ENCODE results near the gene SSC5D.

The SSC5D gene

DNA sequence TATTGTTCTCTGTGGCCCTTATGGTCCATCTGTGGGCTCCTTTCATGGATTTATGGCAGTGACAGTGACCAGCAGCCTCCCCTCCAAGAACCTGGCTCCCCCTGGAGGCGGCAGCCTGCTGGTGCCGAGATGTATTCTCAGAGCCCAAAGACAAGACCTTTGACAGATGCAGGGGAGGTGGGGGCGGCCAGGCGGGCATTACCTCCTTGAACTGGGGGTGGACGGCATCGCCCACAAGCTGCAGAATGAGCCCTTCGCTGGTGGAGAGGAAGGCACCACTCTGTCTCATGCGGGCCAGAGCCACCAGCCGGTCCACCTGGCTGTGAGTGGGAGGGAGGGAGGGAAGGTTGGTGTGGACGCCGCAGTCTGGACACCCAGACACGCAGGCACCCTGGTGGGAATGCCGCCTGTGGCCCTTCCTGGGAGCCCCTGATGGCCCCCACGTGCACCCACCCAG is 33.4 kb upstream of the SSC5D start:
- peak; percentile 57 for DNase-seq (ENCODE audit: insufficient read length, low spot score)
- peak; percentile 48 for FAIRE-seq

DNA sequence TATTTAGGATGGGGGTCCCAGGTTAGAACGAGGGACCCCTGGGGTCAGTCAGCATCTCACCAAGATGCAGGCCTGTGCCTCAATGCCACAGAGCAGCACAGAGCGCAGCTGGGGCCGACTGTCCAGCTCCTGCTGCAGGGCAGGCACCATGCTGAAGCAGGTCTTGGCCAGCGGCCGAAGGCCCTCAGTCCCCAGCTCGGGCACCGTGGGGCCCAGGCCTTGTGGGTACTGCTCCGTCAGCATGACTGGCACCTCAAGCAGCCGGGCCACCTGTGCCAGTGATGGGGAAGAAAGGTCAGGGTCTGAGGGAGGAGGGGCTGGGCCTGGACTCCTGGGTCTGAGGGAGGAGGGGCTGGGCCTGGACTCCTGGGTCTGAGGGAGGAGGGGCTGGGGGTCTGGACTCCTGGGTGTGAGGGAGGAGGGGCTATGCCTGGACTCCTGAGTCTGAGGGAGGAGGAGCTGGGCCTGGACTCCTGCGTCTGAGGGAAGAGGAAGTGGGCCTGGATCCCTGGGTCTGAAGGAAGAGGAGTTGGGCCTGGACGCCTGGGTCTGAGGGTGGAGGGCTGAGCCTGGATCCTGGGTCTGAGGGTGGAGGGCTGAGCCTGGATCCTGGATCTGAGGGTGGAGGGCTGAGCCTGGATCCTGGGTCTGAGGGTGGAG is 32.5 kb upstream of the SSC5D start:
- FAIRE-seq = no peak

DNA sequence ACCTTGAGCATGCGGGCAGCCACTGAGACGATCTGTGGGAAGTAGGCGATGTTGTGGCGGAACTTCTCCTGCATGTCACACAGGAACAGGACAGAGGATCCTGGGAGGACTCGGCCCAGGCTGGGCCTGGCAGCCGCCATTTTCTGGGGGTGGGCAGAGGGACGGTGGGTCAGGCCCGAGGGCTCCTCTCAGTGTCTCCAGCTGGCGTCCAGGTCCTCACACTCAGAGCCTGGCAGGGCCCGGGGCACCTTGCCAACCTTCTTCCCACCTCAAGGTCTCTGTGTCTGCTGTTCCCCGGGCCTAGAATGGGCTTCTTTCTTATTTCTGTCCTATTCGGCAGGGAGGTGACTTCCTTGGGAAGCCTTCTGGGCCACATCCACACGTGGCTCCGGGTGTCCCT is 31.9 kb upstream of the SSC5D start:
- DNase-seq (ENCODE audit: insufficient read length, low spot score) (no peak), FAIRE-seq (no peak)

More for the DNA sequence above, 32.5 kb upstream of the SSC5D start:
- no peak for DNase-seq (ENCODE audit: insufficient read length, low spot score)

DNA sequence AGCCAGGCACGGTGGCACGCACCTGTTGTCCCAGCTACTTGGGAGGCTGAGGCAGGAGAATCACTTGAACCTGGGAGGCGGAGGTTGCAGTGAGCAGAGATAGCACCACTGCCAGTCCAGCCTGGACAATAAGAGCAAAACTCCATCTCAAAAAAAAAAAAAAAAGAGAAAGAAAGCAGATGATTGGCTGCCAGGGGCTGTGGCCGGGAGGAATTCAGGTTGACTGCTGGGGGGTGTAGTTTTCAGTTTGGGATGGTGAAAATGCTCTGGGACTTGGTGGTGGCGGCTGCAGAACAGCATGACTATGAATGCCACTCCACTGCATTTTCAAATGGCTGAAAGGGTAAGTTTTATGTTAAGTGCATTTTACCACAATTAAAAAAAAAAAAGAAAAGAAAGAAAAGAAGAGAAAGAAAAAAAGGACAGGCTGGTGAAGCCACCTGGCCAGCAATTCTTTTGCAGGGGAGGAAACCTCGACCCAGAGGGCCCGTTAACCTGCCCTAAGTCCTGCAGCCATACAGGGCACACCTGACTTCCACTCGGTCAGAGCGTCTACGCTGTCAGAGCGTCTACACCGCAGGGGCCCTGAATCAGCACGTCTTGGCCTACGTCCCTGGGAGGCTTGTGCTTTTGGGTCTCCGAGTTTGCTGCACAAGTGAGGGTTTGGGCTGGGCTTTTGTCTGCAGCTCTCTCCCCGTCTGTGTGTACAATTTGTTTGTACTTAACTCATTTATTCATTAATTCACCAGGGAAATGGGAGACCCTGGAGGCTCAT is 30.4 kb upstream of the SSC5D start:
- FAIRE-seq = no peak

DNA sequence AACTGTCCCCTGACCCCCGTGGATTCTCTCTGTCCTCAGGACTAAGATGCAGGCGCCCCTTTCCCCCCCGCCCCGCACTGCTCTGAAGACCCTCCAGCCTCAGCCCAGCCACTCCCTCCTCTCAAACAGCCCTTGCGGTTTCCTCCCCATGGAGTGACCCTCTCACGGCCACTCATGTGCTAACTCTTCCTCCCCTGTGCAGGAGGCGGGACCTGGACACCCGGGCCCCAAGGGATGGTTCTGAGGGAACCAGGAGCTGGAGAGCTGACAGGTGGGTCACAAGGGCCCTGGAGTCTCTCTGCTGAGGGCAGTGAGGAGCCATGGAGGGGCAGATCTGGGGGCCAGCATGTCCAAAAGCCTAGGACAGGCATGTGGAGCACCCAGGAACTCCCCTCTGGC is 28.7 kb upstream of the SSC5D start:
- DNase-seq (ENCODE audit: insufficient read length, low spot score) (no peak), FAIRE-seq (no peak)

More for the DNA sequence above, 30.4 kb upstream of the SSC5D start:
- DNase-seq (ENCODE audit: insufficient read length, low spot score) = no peak

DNA sequence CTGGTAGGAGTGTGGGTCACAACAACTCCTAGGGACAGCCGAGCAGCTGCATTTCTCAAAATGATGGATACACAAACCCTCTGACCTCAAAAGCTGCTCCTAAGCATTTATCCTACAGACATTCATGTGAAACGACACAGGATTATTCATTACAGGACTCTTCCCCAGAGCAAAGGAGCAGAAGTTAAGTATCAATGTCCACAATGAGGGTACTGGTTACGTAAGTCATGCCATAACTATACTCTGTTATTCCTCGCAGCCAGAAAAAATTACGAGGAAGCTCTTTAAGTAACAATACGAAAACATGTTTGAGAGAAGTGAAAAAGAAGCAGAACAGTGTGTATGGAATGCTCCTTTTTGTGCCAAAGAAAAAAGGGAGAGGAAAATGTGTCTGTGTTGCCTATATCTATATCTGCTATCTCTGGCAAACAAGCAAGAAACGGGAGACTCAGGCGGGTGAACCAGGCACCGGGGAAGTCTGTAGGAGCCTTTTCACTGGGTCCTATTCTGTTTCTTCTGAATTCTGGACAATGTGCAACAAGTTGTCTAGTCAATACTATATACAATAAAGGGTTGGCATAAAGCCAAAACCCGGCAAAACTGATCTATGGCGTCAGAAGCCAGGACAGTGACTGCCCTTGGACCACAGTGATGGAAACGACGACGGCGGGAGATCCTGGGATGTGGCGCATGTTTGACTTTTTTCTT is 28.1 kb upstream of the SSC5D start:
- no peak for DNase-seq (ENCODE audit: insufficient read length, low spot score)
- no peak for FAIRE-seq

DNA sequence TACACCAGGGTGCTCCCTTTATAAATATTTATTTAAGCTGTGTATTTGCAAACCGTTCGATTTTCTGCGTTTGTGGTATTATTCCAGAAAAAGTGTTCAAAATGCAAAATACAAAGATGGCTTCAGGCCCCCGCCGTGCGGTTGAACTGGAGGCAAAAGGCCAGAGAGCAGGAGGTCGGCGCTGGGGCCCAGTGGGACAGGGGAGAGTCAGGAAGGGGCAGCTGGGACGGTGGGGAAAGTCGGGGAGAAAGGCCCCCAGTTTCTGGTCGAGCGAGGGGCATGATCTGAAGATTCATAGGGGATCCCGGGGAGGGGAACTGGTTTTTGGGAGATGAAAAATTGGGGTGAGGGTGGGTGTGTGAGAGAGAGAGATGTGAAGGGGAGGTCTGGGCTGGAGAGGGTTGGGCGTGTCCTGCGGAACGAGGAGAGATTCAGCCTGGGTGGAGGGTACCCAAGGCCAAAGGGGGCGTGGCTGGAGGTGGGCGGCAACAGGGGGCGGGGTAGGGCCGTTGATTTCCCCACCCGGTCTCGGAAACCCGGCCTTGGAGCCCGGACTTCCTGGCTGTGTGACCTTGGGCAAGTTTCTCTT is 27.5 kb upstream of the SSC5D start:
- FAIRE-seq (peak; percentile 75), DNase-seq (ENCODE audit: insufficient read length, low spot score) (peak; percentile 53)

DNA sequence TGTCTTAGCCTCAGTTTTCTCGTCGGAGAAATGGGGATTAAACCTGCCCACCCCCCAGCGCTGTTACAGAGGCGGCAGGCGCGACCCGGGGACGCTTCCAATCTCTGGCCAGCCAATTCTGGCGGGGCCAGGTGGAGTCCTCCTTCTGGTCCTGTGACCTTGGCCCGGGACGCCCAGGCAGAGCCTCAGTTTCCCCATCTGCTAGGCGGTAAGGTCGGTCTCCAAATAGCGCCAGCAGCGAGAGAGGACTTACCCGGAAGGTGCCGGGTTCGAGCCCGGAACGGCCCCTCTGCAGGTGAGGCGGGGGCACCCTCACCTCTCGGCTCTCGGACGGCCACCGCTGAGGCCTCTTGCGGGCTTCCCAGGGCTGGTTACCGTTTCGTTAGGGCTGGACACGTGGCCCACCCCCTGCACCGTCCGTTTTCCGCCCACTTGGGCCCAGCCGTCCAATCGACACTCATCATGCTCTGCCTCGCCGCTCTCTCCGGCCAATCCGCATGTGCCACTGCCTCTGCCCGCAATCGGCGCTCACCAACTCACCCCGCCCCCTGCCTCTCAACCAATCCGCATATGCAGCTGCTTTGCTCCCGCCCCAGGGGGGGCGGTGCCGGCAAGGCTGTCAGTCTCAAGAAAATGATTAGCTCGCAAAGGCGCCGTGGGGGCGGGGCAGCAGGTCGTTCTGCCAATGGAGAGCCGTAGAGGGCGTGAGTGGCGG is 26.8 kb upstream of the SSC5D start, which contains the start of gene ISOC2:
ISOC2 (minus strand) TSS at position 384 of the 715 bp plus-strand sequence. CDS start 5,156 bp downstream, outside the sequence.
- FAIRE-seq = peak; percentile 99
- DNase-seq (ENCODE audit: insufficient read length, low spot score) = peak; percentile 99

DNA sequence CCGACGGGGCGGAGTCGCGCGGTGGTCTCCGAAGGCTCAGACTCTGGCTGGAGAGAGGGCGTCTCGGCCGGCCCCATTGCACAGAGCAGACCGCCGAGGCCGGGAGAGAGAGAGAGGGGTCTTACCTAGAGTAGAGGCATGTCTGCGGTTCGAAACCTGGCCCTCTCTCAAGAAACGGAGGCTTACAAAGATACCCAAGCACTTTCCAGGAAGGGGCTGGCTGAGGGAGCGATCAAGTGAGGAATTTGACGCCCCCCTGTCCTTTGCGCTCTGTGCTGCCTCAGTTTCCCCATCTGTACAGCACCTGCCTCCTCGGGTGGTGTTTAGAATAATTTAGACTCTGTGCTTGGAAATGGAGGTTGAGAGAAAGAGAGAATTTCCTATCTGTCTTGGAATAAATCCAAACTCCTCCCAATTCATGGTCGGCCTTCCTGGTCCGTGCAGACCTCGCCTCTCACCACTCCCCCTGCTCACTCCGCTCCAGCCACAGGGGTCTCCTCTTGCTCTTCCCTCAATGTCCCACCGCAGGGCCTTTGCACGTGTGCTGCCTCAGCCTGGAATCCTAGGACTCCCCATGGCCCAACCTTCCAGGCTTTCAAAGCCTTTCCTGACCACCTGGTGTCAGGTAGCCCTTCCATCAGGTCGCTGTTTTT is 26.1 kb upstream of the SSC5D start:
- no peak for FAIRE-seq

DNA sequence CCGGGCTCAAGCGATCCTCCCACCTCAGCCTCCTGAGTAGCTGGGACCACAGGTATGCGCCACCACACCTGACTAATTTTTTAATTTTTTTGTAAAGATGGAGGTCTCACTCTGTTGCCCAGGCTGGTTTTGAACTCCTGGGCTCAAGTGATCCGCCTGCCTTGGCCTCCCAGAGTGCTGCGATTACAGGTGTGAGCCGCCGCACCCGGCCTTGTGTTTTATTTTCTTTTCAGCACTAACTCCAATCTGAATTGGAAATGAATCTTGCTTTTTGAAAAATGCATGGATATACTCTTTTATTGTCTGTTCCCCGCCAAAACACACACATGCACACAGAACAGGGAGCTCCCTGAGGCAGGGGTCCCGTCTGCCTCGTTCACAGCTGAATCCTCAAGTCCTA is 25.5 kb upstream of the SSC5D start:
- DNase-seq (ENCODE audit: insufficient read length, low spot score) = no peak
- FAIRE-seq = no peak

More for the DNA sequence above, 26.1 kb upstream of the SSC5D start:
- no peak for DNase-seq (ENCODE audit: insufficient read length, low spot score)

DNA sequence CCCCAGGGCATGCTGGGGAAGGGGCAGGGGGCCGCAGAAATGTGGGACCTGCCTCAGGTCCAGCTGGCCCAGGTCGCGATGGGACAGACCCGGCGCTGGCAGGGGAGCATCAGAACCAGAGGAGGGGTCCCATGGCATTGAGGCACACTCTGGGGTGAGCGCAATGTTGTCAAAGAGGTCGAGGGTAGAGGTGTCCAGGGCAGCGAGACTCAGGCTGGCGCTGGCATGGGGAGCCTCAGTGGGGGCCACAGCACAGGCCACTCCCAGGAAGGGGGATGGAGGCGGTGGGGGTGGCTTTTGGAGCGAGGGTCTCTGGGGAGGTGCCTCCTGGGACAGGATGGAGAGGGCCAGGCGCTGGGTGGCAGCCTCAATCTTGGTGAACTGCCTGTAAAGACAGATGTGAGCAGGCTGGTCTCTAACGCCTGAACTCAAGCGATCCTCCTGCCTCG is 24.6 kb upstream of the SSC5D start:
- no peak for FAIRE-seq
- DNase-seq (ENCODE audit: insufficient read length, low spot score) = no peak

DNA sequence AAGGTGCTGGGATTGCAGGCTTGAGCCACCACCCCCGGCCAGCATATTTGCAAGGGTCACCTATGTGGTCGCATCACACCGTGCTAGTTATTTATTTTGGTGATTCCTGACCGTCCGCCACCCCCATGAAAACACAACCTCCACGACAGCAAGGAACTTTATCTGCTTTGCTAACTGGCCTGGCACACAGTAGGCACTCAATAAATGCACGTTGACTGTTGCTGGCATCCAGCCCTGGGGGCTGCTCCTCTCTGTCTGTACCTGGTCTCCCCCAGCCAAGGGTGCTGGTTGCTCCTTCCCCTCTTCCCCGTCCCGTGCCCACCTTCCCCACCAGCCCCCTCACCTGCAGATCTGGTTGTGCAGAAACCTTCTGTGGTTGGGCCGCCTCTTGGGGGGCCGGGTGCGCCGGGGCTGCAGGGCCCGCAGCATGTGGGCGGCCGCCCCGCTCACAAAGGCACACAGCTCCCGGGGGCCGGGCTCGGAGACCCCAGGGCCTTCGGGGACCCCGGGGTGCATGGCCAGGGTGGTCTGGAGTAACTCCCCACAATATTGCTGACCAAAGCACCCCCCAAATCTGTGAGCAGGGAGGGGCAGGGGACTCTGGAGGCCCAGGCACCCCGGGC is 24.1 kb upstream of the SSC5D start:
- no peak for FAIRE-seq
- no peak for DNase-seq (ENCODE audit: insufficient read length, low spot score)

DNA sequence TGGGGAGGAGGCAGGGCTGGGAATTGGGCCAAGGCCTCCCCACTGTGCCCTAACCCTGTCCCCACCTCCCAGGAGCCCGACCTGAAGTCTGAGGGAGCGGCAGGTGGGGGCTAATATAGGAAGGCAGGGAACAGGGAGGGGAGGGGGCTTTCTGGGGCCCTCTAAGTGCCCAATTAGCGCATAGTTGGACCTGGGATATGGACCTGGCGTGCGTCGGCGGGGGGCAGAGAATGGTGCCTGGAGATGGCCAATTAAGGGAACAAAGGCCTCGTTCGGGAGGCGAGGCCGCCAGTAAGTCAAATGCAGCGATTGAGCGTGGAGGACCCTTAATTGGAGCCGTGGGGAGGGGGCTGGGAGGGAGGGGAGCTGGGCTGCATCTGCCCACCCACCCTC is 23.6 kb upstream of the SSC5D start, which contains the start of gene C19orf85:
C19orf85 (minus strand) TSS at position 90 of the 393 bp plus-strand sequence. CDS start 197 bp downstream, outside the sequence.
- no peak for DNase-seq (ENCODE audit: insufficient read length, low spot score)
- FAIRE-seq = no peak

DNA sequence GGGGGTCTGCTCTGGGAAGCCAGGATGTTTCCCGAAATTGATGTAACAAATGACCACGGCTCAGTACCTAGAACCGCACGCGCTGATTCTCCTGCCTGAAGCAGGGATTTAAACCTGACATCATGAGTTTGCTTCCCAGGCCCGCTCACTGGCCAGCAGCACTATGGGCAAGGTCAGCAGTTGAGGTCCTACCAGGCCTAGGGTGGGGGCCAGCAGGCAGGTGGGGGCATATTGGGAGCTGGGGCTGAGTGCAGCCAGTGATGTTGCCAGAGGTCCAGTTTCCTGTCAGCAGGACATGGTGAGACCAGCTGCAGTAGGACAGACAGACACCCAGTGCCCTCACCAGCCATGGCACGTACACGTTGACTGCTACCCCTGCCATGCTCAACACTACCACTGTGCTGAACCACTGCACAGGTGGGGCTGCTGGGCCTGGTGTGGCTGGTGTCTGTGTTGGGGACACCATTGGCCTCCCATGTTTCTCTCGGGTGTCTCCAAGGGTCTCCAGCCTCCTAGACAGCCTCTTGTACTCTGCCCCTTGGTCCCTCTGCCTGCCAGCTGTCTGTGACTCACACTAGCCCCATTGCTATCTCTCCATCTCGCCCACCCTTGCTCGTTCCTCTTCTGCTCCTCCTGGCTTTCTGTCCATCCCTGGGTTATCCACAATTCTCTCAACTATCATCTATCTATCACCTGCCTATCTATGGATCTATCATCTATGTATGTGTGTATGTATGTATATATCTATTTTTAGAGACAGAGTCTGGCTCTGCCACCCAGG is 22.6 kb upstream of the SSC5D start:
- FAIRE-seq (no peak), DNase-seq (ENCODE audit: insufficient read length, low spot score) (no peak)

DNA sequence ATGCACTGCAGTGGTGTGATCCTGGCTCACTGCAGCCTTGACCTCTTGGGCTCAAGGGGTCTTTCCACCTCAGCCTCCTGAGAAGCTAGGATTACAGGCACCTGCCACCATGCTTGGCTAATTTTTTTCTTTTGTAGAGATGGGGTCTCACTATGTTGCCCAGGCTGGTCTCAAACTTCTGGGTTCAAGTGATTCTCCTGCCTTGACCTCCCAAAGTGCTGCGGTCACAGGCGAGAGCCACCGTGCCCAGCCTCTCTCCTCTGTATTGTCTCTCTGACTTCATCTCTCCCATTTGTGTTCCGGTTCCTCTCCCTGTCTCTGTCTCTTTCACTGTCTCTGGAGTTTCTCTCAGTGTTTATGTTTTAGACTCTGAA is 22.0 kb upstream of the SSC5D start:
- DNase-seq (ENCODE audit: insufficient read length, low spot score) (no peak), FAIRE-seq (no peak)

DNA sequence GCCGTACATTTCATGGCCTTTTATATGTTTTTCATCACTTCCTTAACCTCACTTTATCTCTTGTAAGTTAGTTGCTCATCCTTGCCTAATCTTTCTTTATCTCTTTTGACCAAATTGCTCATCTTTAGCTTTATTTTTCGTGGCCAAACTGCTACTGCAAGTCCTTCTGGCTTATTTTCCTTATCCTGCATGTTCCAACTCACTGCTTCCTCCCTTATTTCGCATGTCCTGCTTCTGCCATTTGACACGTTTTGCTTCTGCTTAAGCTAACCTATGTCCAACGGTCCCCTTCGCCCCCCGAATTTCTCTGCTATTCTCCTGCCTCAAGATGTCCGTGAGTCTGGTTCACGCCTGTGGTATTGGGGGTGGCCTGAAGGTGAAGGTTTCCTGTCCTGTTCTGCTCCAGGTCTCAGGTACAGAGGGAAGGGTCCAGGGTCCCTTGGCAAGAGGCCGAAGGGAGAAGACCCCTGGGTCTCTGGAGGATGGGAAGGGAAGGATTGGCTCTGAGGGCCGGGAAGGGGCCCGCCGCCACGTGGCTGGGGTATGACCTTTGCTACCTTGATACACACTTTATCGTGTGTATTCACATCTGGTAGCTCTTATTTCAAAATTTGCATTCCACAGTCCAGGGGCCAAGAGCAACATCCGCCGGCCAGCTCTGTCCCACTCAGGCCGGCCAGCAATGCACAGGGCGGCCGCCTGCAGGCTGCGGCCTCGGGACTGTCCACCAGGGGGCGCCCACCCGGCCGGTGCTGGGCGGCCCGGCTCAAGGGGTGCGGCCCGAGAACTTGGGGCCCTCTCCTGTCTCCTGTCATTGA is 20.8 kb upstream of the SSC5D start:
- FAIRE-seq (peak; percentile 49), DNase-seq (ENCODE audit: insufficient read length, low spot score) (peak; percentile 68)

DNA sequence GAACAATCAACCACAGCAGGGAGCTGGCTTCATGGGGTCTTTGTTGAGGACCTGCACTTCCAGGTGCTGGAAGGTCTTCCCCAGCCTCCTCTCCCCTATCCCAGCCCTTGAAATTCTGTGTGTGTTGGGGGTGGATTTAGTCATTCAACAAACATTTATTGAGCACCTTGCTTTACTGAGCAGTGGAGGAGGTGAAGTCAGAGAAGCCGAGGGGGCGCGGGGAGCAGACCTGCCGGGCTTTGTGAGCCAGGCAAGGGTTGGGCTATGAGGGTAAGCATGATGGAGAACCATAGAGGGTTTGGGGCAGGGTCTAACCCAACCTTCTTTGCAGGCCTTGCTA is 20.2 kb upstream of the SSC5D start:
- DNase-seq (ENCODE audit: insufficient read length, low spot score) = no peak
- no peak for FAIRE-seq

DNA sequence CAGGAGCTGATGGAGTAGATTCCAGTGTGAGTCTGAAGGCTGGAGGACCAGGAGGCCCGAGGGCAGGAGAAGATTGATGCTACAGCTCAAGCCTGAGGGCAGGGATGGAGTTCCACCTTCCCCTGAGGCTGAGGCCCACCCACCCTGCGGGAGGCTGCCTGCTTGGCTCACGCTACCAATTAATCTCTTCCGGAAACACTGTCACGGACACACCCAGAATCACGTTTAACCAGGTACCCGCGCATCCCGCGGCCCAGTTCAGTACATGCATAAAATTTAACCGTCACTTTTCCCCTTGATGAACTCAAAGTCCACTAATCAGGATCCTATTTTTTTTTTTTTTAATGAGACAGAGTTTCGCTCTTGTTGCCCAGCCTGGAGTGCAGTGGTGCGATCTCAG is 17.0 kb upstream of the SSC5D start:
- DNase-seq (ENCODE audit: insufficient read length, low spot score) = no peak
- no peak for FAIRE-seq

All from HTR-8/SVneo (cell line).